ENCODE measurements around the gene TEPSIN.

GRCh38 chr17:81191116-81191515 lies 47.7 kb downstream of the TEPSIN start:
- TF ChIP-seq POLR2AphosphoS5 (IDR thresholded peaks at IDR 0.05) (no peak), CTCF (IDR thresholded peaks at IDR 0.05) (no peak), POLR2A (IDR thresholded peaks at IDR 0.05) (no peak)
